Lower leg skin (tissue), 4 donors: ENCODE results near the gene SH2D3C. TPM values are rescaled to one million over a fixed set of nuclear protein-coding genes. Genes with fewer than 3 reads are reported as not detected.

Experiments used
- DNase-seq, 2 donors: peaks; one replicate each; pipeline ENCODE4 v3.0.0-alpha.2; 2019; ENCODE audit warnings: low spot score in 2 of 2
- H3K4me3 ChIP-seq: fragments of 200-600 bp; sonication (generic); 2 replicates; pipeline ENCODE4 v1.5.1; 2017; ENCODE audit warnings: mild to moderate bottlenecking, low read depth; ENCODE audit not compliant: poor library complexity, severe bottlenecking
- POLR2A ChIP-seq, 2 donors: fragments of 450-650 bp; IDR thresholded peaks; one replicate each; pipeline ENCODE4 v1.6.1; 2016 to 2017; ENCODE audit warnings: antibody characterized with exemption in 2 of 2, mild to moderate bottlenecking in 1 of 2, moderate library complexity in 1 of 2
- WGBS, 2 donors: methylation state at CpG; one replicate each; pipeline ENCODE4 v1.1.5; 2018; 5-methylcytosine and 5-hydroxymethylcytosine counted together
- intact Hi-C: fragments of 100-400 bp; cut with DNase I; formaldehyde crosslinking; loops from one replicate; pipeline ENCODE4 v1.15.0; 2023; ENCODE audit warnings: low total_unique reads
- total RNA-seq, 4 donors: library from RNA; depleted of rRNA; stranded (reverse); fragments of >200 nt; gene quantifications; one replicate each; pipeline ENCODE4 v1.1.0, GENCODE V29; 2016
- TF ChIP-seq, protein P1 (sequence below), 3 donors: fragments of 450-650 bp; IDR thresholded peaks; one replicate each; pipeline ENCODE4 v1.5.1; 2016; ENCODE audit warnings: antibody characterized with exemption in 3 of 3, mild to moderate bottlenecking in 3 of 3, moderate library complexity in 2 of 3

SH2D3C gene
- total RNA-seq, 4 donors from 2014 or later: 1.9 to 8.5 (median 5.3) TPM

DNA sequence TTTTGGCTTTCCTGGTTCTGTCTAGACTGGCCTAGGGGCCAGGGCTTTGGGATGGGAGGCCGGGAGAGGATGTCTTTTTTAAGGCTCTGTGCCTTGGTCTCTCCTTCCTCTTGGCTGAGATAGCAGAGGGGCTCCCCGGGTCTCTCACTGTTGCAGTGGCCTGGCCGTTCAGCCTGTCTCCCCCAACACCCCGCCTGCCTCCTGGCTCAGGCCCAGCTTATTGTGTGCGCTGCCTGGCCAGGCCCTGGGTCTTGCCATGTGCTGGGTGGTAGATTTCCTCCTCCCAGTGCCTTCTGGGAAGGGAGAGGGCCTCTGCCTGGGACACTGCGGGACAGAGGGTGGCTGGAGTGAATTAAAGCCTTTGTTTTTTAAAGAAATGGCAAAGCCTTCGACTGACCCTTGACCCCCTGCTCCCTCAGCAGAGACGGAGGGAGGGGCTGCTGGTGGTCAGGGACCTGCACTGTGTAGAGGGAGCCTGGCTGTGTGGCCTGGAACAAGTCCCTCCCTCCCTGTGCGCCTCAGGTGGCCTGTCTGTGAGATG is 35.3 kb upstream of the SH2D3C start:
- intact Hi-C loops: no loop called here
- no peak for DNase-seq
- no peak for TF ChIP-seq POLR2A (IDR thresholded peaks at IDR 0.05)
- TF ChIP-seq, protein P1, sequence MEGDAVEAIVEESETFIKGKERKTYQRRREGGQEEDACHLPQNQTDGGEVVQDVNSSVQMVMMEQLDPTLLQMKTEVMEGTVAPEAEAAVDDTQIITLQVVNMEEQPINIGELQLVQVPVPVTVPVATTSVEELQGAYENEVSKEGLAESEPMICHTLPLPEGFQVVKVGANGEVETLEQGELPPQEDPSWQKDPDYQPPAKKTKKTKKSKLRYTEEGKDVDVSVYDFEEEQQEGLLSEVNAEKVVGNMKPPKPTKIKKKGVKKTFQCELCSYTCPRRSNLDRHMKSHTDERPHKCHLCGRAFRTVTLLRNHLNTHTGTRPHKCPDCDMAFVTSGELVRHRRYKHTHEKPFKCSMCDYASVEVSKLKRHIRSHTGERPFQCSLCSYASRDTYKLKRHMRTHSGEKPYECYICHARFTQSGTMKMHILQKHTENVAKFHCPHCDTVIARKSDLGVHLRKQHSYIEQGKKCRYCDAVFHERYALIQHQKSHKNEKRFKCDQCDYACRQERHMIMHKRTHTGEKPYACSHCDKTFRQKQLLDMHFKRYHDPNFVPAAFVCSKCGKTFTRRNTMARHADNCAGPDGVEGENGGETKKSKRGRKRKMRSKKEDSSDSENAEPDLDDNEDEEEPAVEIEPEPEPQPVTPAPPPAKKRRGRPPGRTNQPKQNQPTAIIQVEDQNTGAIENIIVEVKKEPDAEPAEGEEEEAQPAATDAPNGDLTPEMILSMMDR (IDR thresholded peaks at IDR 0.05): no peak
- 67 to 78% methylated on average over 9 of the region's 9 CpGs for WGBS, 2 donors
- no peak overlapping the region for H3K4me3 ChIP-seq

DNA sequence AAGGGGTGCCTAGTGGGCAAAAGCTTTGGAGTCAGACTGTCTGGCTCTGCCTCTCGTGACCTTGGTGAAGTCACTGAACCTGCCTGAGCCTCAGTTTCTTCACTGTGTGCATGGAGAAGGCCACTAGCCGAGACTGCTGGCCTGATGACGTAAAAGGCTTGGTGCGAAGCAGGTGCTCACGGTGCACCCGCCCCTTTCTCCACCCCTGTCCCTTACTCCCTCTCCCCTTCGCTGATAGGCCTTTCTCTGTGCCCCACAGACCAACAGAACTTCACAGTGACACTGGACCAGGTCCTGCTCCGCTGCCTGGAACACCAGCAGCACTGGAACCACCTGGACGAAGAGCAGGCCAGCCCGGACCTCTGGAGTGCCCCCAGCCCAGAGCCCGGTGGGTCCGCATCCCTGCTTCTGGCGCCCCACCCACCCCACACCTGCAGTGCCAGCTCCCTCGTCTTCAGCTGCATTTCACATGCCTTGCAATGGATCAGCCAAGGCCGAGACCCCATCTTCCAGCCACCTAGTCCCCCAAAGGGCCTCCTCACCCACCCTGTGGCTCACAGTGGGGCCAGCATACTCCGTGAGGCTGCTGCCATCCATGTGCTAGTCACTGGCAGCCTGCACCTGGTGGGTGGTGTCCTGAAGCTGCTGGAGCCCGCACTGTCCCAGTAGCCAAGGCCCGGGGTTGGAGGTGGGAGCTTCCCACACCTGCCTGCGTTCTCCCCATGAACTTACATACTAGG is 34.6 kb upstream of the SH2D3C start:
- no peak overlapping the region for H3K4me3 ChIP-seq
- DNase-seq: no peak
- intact Hi-C loops: no loop called here
- TF ChIP-seq, protein P1 (IDR thresholded peaks at IDR 0.05): no peak
- TF ChIP-seq POLR2A (IDR thresholded peaks at IDR 0.05): no peak
- 87 to 90% methylated on average over 16 to 19 of the region's 19 CpGs for WGBS, 2 donors

DNA sequence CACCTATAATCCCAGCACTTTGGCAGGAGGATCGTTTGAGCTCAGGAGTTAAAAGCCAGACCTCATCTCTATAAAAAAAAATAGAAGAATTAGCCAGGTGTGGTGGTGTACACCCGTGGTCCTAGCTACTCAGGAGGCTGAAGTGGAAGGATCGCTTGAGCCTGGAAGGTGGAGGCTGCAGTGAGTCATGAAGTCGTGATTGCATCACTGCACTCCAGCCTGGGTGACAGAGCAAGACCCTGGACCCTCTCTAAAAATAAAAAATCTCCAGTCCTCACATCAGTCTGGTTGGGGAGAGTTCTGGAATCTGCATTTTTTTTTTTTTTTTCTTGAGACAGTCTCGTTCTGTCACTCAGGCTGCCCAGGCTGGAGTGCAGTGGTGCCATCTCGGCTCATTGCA is 33.5 kb upstream of the SH2D3C start:
- TF ChIP-seq POLR2A (IDR thresholded peaks at IDR 0.05): no peak
- TF ChIP-seq, protein P1 (IDR thresholded peaks at IDR 0.05): no peak
- 88 to 95% methylated on average over 6 of the region's 6 CpGs for WGBS, 2 donors
- intact Hi-C loops: no loop called here
- no peak for DNase-seq
- no peak overlapping the region for H3K4me3 ChIP-seq

DNA sequence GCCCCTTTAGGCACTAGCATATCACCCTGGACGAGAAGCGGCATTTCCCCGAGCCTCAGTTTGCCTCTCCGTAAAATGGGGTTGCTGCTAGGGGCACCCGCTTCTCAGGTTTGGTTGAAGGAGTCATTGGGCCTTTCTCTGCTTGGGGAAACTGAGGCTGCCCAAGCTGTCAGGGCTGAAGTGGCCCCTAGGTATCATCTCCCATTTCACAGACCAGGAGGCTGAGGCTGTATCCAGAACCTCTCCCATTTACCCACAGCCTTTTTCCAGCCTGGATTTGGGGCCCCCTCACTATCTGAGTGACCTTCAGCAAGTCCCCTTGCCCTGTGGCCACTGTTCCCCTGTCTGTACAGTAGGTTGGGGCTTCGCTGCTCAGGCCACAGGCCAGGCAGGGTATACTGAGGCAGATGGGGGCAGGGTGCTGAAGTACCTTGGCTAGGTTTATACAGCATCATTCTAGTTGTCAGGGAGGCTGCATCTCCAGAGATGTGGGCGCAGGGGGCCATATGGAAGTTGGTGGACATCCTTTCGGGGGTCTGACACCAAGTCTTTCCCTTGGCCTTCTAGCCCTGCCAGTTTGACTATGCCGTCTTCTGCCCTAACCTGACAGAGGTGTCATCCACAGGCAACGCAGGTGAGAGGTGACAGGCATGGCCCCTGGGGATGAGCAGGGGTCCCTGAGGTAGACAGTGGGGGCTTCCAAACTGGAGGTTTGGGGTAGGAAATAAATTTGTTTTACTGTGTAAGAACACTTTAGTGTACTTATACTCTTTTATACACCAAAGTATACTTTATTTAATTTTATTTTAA is 32.1 kb upstream of the SH2D3C start:
- no peak for DNase-seq
- intact Hi-C loops: no loop called here

DNA sequence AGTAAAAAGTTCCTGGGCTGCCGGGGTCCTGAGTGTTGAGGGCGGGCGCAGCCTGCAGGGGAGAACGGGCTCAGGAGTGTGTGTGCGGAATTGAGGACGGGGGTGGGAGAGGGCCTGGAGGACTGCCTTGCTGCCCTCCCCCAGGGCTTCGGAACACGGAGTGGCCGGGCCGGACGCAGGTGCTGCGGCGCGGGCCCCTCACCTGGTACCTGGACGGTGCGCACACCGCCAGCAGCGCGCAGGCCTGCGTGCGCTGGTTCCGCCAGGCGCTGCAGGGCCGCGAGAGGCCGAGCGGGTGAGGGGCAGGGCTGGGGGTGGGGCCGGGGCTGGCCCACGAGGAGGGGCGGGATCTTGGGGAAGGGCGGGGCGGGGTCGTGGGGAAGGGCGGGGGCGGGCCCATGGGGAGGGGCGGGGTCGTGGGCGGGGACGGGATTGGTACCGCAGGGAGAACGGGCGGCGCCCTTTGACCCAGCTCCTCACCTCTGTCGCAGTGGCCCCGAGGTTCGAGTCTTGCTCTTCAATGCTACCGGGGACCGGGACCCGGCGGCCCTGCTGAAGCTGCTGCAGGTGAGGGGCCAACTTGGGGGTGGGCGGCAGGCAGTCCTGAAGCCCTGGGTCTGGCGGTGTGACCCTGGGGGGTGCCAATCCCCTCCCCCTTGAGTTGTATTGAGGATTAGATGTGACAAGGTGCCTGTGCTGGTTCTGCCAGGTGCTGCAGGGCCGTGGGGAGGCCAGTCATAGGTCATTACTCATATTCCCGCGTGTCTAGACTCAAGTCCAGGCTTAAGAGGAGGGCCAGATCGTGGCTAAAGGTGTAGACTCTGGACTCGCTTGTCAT is 31.3 kb upstream of the SH2D3C start:
- intact Hi-C loops: no loop called here
- TF ChIP-seq POLR2A (IDR thresholded peaks at IDR 0.05): no peak
- TF ChIP-seq, protein P1 (IDR thresholded peaks at IDR 0.05): no peak
- no peak for DNase-seq
- H3K4me3 ChIP-seq: no peak overlapping the region
- WGBS, 2 donors: 36 to 52% methylated on average over 22 to 47 of the region's 57 CpGs

More for the DNA sequence above, 32.1 kb upstream of the SH2D3C start:
- H3K4me3 ChIP-seq: no peak overlapping the region
- WGBS, 2 donors: 95% methylated on average over 9 to 10 of the region's 10 CpGs
- TF ChIP-seq POLR2A (IDR thresholded peaks at IDR 0.05): no peak
- TF ChIP-seq, protein P1 (IDR thresholded peaks at IDR 0.05): no peak
